NCI-H2107 treated with DMSO at 0.1 percent for 48 hours (cell line): Measurements from ENCODE around the gene RAB34.
"Not testable (repeated sequence)": the region's sequence is repeated elsewhere in the genome, so short reads cannot be mapped to it uniquely, and the experiment has no call there.

Experiments used
- DNase-seq: peaks from one replicate; lab custom pipeline; 2025; ENCODE audit not compliant: unreplicated experiment; lab: John Stamatoyannopoulos, UW

Gene RAB34

DNA sequence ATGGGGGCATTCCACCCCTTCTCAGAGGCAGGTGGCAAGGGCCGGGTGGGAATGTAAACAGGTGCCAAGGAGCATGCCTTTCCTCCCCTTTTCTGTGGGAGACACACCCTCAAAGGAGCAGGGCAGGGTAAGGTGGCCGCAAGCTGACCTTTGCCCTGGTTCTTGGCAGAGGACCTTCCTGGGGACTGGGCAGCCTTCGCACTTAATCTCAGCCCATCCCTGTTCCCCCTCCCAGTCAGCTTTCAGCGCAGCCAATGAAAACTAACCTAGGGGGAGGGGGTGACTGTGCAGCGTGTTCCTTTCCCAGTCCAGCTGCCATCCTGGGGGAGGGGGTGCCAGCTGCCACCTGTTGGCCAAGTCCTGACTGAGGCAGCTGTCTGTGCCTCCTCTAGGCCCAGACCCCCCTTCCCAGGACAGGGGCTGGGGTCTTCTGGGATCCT, 29.0 kb upstream of the RAB34 start:
- peak; percentile 56 for DNase-seq

DNA sequence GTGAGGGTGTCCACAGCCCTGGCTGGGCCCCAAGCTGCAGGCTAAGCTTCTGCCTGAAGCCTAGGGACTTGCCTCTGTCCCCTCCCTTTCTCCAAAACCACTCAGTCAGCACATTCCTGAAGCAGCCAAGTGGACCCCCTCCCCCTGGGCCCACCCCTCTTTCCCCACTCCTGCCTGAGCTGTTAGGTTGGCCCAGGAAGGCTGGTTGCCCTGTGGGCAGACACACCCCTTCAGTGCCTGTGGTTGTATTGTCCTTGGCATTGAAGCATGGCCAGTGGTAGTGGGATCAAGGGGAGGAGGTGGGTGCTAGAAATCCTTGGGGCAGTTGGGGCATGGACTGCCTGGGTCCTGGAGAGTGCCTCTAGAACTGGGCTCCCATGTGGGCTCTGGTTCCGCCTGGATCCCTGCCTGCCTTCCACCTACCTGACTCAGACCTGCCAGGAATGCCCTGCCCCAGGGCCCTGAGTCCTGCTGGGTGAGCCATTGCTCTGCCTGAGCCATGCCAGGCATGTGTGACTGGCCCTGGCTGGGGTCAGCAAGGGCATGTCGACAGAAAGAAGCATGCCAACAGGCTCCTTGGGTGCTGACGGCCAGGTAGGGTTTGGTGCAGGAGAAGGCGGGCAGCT, 28.2 kb upstream of the RAB34 start:
- DNase-seq: no peak

DNA sequence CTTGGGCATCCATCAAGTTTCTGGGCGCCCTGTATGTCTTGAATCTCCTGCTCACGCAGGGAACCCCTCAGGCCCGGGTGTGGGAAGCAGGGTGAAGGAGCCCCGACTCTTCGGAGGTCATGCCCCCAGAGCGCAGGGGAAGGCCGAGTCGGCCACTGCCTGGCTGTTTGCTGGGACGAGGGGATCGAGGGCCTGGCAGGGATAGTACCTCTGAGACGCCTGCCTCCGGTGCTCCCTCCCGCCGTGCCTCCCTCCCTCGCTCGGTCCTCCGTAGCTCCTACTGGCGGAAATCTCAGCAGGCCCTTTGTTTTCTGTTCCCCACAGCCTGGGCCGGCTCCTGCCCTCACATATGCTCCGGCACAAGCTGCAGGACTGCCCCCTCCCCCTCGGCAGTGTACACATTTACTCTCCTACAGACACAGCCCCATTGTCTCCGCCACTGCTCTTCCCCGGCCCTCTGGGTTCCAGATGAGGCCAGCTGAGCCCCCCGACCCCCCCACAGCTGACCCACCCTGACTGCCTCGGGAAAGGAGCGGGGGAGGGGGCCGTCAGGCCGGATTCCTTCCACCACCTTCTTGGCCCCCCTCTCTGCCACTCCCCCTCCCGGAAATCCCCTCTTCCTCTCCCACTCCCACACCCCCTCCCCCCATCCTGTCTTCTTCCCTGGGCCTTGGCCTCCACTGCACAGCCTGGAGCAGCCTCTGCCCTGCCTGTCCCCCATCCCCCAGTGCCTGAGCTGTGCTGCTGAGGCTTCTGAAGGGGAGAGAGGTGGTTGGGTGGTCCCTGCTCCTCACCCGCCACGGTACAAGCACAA, 27.5 kb upstream of the RAB34 start:
- DNase-seq: peak; percentile 24

DNA sequence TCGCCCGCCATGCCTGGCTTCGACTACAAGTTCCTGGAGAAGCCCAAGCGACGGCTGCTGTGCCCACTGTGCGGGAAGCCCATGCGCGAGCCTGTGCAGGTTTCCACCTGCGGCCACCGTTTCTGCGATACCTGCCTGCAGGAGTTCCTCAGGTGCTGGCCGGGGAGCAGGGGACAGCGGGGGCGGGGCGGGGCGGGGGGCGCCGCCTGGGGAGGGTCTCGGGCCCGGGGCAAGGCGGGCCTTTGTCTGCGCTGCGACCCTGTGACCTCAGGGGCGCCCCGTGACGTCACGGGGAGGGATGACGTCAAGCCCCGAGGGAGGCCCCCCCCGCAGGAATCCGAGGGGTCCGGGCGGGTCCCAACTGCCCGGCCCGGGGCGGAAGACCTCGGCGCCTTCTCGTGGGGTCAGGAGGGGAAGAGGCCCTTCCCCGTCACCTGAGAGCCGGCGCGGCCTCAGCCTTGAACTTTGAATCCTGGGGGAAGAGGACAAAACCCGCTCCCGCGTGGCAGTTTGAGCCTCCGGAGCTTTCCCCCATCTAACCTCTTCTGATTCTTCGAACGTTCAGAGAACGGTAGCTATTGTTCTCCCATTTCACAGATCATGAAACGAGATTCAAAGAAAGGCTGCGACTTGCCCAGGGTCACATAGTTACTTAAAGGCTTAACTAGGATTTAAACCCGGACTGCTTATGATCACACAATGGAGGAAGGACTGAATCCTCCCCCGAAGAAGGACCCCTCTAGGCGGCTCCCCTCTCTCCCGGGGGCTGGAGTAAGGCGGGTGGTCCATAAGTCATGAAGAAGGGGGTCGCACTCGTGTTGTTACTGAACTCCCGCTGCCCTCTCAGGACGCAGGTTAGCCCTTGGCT, 26.7 kb upstream of the RAB34 start:
- DNase-seq: no peak

DNA sequence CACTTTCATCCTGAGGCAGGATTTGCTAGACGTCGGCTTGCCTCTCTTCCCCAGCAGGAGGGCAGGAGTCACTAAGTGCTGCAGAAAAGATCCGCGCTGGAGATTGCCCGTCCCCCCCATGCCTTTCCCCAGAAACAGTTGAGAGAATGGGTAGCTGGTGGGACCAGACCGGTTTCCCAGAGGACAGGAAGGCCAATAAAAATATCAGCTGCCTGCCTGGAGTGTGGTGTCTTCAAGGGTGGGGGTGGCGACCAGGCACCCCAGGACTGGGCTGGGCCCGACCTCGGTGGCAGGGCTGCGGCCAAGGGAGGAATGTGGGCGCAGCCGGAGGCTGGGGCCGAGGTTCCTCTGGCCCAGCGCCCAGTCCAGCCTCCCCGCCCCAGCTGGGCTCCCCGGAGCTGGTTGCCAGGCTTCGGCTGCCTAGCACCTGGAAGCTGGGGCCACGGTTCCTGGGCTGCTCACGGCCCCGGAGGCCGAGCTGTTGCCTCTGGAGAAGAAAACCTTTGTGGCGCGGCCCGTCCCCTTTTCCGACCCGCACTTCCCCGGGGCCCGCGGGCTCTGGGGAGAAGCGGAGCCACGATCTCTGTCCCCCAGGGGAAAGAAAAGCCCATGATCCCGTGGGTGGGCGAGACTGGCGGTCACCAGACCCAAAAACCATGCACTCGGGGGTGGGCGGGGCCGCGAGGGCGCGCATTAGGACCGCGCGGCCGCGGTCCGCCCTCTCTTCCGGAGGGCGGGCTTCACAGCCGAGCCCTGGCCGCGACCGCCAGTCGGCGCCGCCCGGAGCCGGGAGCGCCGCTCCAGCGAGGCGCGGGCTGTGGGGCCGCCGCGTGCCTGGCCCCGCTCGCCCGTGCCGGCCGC, 25.8 kb upstream of the RAB34 start, which contains the start of gene TRAF4:
TSS of gene TRAF4 (plus strand) at position 769 of the 861 bp plus-strand sequence. CDS start 102 bp downstream, outside the sequence.
- DNase-seq: peak; percentile 74

DNA sequence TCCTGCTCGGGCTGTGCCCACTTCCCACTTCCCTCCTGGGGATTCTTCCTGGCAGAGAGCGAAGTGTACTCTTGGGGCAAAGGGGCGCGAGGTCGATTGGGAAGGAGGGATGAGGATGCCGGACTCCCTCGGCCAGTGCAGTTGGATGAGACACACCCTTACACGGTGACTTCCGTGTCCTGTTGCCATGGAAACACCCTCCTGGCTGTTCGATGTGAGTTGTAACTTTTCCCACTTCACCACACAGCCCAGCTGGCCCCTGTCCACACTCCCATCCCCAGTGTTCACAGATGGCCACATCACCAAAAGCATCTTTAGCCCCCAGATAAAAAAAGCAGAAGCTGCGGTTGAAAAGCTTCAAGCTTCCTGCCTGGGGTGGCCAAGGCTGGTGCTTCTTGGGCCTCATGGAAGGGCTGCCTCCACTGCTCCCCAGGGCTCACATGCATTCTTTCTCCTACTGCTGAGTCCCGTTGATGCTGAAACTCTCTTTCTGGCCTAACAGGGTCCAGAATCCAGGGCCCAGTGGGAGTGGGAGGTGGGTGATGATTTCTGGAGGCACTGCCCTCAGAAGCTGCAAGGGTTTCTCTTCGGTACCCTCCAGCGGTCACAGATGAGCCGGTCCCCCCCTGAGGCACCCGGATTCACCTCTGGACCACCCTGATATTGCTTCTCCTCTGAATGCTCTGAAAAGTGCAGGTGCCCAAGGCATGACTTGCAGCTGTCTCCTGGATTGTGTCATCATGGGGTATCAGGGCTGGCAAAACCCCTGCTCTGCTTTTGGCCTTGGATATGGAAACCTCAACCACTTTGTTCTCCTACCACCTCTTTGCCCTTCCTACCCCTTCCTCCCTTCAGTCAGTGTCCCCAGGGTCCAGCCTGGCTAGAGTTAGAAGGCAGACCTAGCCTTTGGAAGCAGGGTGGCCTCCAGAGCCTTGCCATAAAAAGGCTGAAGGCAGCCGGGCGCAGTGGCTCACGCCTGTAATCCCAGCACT, 24.0 kb upstream of the RAB34 start:
- DNase-seq: no peak

DNA sequence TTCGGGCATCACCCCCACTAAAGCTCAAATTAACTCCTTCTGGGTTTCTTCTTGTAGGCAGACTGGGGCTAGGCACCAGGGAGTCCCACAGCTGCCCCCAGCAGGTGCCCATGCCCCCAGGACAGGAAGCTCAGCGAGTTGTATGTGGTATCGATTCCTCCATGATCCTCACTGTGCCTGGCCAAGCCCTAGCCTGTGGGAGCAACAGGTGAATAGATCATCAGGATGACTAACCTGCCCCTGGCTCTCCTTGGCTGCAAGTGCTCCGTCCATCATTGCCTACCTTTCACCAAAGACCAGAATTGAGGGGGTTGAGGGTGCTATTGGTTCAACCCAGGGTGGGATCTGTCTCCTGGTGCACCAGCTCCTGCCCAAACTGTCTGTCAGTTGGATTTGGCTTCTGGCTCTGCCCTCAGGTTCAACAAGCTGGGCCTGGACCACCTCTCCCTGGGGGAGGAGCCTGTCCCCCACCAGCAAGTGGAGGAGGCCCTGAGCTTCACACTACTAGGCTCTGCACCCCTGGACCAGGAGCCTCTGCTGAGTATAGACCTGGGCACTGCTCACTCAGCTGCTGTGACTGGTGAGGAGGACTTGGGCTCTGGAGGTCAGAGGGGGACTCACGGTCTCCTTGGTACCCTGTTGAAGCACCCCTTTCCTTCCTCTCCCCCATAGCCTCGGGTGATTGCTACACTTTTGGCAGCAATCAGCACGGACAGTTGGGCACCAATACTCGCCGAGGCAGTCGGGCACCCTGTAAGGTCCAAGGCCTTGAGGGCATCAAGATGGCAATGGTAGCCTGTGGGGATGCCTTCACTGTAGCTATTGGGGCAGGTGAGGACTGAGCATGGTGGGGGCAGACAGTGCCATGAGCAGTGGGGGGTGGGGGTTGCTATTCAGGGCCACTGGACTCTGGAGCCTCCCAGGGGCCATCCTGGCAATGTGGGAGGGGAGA, 23.0 kb upstream of the RAB34 start:
- DNase-seq: no peak

DNA sequence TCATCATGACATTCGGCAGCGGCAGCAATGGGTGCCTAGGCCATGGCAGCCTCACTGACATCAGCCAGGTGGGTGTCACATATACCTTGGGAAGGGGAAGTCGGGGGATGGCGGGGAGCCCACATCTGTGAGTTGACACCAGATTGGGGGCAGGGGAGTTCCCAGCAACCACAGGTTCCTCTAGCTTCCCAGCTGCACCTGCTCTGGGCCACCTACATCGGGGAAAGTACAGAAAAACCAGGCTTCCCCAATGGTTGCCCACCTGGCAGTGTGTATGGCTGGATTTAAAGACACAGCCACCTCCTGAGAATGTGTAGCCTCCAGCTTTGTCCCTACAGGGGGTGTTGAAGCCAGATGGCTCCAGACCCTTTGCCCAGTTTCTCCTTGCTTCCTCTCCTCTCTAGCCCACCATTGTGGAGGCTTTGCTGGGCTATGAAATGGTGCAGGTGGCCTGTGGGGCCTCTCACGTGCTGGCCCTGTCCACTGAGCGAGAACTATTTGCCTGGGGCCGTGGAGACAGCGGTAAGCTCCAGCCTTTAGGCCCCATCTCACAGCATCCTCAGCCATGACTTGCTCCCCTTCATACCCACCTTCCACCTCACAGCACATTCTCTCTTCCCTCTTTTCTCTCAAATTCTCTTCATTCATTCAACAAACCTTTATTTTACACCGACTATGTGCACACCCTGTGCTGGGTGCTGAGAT, 21.2 kb upstream of the RAB34 start:
- DNase-seq: no peak

DNA sequence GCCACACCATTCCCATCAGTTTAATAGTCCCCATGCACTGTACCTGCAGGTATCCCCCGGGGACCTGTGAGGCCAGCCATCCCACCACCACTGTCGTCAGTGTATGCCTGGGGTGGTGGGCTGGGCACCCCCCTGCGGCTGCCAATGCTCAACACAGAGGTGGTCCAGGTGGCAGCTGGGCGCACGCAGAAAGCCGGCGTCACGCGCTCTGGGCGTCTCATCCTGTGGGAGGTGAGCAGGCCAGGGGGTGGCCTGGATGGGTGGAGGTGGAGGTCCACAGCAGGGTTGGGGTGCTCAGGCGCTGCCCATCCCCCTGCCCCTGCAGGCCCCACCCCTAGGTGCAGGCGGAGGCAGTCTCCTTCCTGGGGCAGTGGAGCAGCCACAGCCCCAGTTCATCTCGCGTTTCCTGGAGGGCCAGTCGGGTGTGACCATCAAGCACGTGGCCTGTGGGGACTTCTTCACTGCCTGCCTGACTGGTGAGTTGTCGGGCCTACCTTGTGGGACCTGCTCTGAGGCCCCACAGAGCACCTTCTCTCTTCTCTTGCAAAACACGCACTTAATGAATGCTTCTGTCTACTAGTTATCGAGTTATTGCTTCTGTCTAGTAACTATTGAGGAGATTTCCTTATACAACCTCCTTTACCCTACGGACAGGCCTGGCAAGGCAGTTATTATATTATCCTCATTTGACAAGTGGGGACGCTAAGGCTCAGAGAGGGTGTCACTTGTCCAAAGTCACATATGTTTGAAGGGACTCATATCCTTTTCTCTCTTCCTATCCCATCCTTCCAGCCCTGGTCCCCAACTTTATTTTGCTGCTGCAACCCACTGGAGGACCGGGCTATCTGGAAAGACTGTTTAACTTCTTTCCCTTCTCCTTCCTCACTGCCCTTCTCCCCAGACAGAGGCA, 20.4 kb upstream of the RAB34 start:
- no peak for DNase-seq

- no peak for DNase-seq
These were observed 19.6 kb upstream of the RAB34 start for GRCh38 chr17:28737316-28737715.

GRCh38 chr17:28735913-28736769, 18.5 kb upstream of the RAB34 start:
- not testable (repeated sequence) for DNase-seq

GRCh38 chr17:28735242-28735722, 17.6 kb upstream of the RAB34 start:
- no peak for DNase-seq

- DNase-seq: no peak
These were observed 17.1 kb upstream of the RAB34 start for GRCh38 chr17:28734712-28735241.

DNA sequence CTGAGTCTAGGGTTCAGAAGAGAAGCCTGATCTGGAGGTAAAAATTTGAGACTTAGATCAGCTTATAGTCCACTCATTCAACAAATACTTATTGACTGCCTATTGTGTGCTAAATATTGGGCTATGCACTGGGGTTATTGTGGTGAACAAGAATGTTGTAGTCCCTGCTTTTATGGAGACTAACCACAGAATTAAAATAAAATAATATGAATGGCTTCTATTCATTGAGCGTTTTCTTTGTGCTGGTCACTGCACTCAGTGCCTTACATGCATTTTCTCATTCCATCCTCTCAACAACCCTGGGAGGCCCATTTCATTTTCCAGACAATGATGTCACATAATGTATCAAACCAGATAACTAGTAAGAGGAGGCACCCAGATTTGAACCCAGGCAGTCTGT, 15.7 kb upstream of the RAB34 start:
- no peak for DNase-seq

DNA sequence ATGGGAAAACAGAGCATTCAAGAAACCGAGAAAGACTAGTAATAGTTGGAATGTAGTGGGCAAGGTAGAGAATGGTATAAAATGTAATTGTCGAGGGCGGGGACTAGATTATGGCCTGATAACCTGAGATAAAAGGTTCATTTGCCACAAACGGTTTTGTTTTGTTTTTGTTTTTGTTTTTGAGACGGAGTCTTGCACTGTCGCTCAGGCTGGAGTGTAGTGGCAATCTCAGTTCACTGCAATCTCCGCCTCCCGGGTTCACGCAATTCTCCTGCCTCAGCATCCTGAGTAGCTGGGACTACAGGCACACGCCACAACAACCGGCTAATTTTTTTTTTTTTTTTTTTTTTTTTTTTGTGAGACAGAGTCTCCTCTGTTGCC, 12.3 kb upstream of the RAB34 start:
- DNase-seq: no peak
